Liver (tissue), 9 donors: ENCODE results near the gene ADK. TPM values are rescaled to one million over a fixed set of nuclear protein-coding genes. Genes with fewer than 3 reads are reported as not detected.
"Not testable (repeated sequence)": the region's sequence is repeated elsewhere in the genome, so short reads cannot be mapped to it uniquely, and the experiment has no call there.

ENCODE experiments used
- DNase-seq: peaks from one replicate; pipeline ENCODE4 v3.0.0-alpha.2; 2017; ENCODE audit warnings: low spot score
- H3K27ac ChIP-seq, 2 donors: one replicate each; pipeline ENCODE4 v1.7.0; 2013; ENCODE audit warnings: inconsistent platforms in 2 of 2, low read length in 2 of 2, control low read depth in 1 of 2, low read depth in 1 of 2, mild to moderate bottlenecking in 1 of 2
- H3K27me3 ChIP-seq, 4 donors: one replicate each; pipeline versions ENCODE4 v1.6.1 to v1.7.0; 2013; ENCODE audit warnings: low read length in 3 of 4, inconsistent platforms in 1 of 4, mild to moderate bottlenecking in 1 of 4, moderate library complexity in 1 of 4; ENCODE audit not compliant: control insufficient read depth in 4 of 4, insufficient read depth in 4 of 4
- H3K36me3 ChIP-seq, 4 donors: one replicate each; pipeline versions ENCODE4 v1.6.1 to v1.7.0; 2013; ENCODE audit warnings: low read length in 3 of 4, mild to moderate bottlenecking in 3 of 4, low read depth in 1 of 4, moderate library complexity in 1 of 4; ENCODE audit not compliant: control insufficient read depth in 4 of 4, insufficient read depth in 3 of 4
- H3K4me1 ChIP-seq, 4 donors: one replicate each; pipeline versions ENCODE4 v1.6.1 to v1.7.0; 2013; ENCODE audit warnings: low read length in 3 of 4, mild to moderate bottlenecking in 3 of 4, moderate library complexity in 1 of 4; ENCODE audit not compliant: control insufficient read depth in 4 of 4, insufficient read depth in 4 of 4
- H3K4me3 ChIP-seq, 3 donors: one replicate each; pipeline versions ENCODE4 v1.6.1 to v1.7.0; 2013; ENCODE audit warnings: low read length in 3 of 3, control low read depth in 1 of 3, low read depth in 1 of 3, mild to moderate bottlenecking in 1 of 3
- H3K9ac ChIP-seq, 2 donors: one replicate each; pipeline ENCODE4 v1.7.0; 2013; ENCODE audit warnings: low read length in 2 of 2, mild to moderate bottlenecking in 2 of 2, moderate library complexity in 2 of 2, control low read depth in 1 of 2, low read depth in 1 of 2
- H3K9me3 ChIP-seq, 4 donors: one replicate each; pipeline versions ENCODE4 v1.6.1 to v1.7.0; 2013; ENCODE audit warnings: low read length in 3 of 4; ENCODE audit not compliant: control insufficient read depth in 4 of 4
- FOXA1 ChIP-seq: IDR thresholded peaks from 2 replicates; pipeline ENCODE4 v1.6.1; 2016; ENCODE audit warnings: antibody characterized with exemption
- FOXA2 ChIP-seq: IDR thresholded peaks from 2 replicates; pipeline ENCODE4 v1.6.1; 2016; ENCODE audit warnings: antibody characterized with exemption
- GABPA ChIP-seq, 2 donors: IDR thresholded peaks in 1 of 2; conservative IDR thresholded peaks in 1 of 2; 2 replicates each; pipeline ENCODE4 v1.6.1; 2016; ENCODE audit warnings: antibody characterized with exemption in 2 of 2, mild to moderate bottlenecking in 1 of 2, moderate library complexity in 1 of 2
- HNF4G ChIP-seq: IDR thresholded peaks from 2 replicates; pipeline ENCODE4 v1.6.1; 2016; ENCODE audit warnings: antibody characterized with exemption
- JUND ChIP-seq, 2 donors: IDR thresholded peaks; 2 replicates each; pipeline ENCODE4 v1.6.1; 2016; ENCODE audit warnings: antibody characterized with exemption in 2 of 2
- NR2F2 ChIP-seq: IDR thresholded peaks from 2 replicates; pipeline ENCODE4 v1.6.1; 2016; ENCODE audit warnings: antibody characterized with exemption
- RAD21 ChIP-seq, 2 donors: IDR thresholded peaks; 2 replicates each; pipeline ENCODE4 v1.6.1; 2016; ENCODE audit warnings: antibody characterized with exemption in 2 of 2, mild to moderate bottlenecking in 2 of 2
- RXRA ChIP-seq, 2 donors: IDR thresholded peaks; 2 replicates each; pipeline ENCODE4 v1.6.1; 2017 to 2018; ENCODE audit warnings: antibody characterized with exemption in 2 of 2, mild to moderate bottlenecking in 1 of 2
- SP1 ChIP-seq: IDR thresholded peaks from 2 replicates; pipeline ENCODE4 v1.6.1; 2018; ENCODE audit warnings: antibody characterized with exemption, mild to moderate bottlenecking
- TAF1 ChIP-seq: conservative IDR thresholded peaks from 2 replicates; pipeline ENCODE4 v1.6.1; 2016; ENCODE audit warnings: antibody characterized with exemption, mild to moderate bottlenecking
- YY1 ChIP-seq: IDR thresholded peaks from 2 replicates; pipeline ENCODE4 v1.6.1; 2016; ENCODE audit warnings: antibody characterized with exemption, mild to moderate bottlenecking
- WGBS: extraction: QIAGEN DNeasy Blood & Tissue Kit; methylation state at CpG from one replicate; pipeline ENCODE4 v1.1.7; 2013; 5-methylcytosine and 5-hydroxymethylcytosine counted together
- polyA plus RNA-seq, 2 donors: library from polyadenylated mRNA; stranded (reverse) in 1 of 2; unstranded in 1 of 2; fragments of 200-250 nt in 1 of 2; fragments of >200 nt in 1 of 2; fragmentation: Nextera tagmentation in 1 of 2; extraction: Ambion mirVana in 1 of 2; gene quantifications; one replicate each; pipeline versions ENCODE4 v1.2.1 to v1.2.3, GENCODE V29; 2013 to 2015
- total RNA-seq, 2 donors: library from RNA; depleted of rRNA; stranded (reverse); fragments of >200 nt; gene quantifications; one replicate each; pipeline ENCODE4 v1.2.3, GENCODE V29; 2014
- TF ChIP-seq, protein P1 (sequence below): IDR thresholded peaks from 2 replicates; pipeline ENCODE4 v1.6.1; 2016; ENCODE audit warnings: antibody characterized with exemption
- TF ChIP-seq, protein P2 (sequence below): fragments of 150-350 bp; IDR thresholded peaks from 2 replicates; pipeline ENCODE4 v1.5.1; 2017; ENCODE audit warnings: improper control_type of control experiment, low read depth, low read length; ENCODE audit not compliant: missing input control
- TF ChIP-seq, protein P3 (sequence below): IDR thresholded peaks from 2 replicates; pipeline ENCODE4 v1.6.1; 2016; ENCODE audit warnings: antibody characterized with exemption, mild to moderate bottlenecking
- donor health status: healthy.
- donor health status: healthy.
- donor health status: healthy.
- donor health status: healthy.
- donor health status: healthy.

Gene ADK
- total and polyA plus RNA-seq, 4 donors: 18.0 to 110 (median 65.5) TPM

DNA sequence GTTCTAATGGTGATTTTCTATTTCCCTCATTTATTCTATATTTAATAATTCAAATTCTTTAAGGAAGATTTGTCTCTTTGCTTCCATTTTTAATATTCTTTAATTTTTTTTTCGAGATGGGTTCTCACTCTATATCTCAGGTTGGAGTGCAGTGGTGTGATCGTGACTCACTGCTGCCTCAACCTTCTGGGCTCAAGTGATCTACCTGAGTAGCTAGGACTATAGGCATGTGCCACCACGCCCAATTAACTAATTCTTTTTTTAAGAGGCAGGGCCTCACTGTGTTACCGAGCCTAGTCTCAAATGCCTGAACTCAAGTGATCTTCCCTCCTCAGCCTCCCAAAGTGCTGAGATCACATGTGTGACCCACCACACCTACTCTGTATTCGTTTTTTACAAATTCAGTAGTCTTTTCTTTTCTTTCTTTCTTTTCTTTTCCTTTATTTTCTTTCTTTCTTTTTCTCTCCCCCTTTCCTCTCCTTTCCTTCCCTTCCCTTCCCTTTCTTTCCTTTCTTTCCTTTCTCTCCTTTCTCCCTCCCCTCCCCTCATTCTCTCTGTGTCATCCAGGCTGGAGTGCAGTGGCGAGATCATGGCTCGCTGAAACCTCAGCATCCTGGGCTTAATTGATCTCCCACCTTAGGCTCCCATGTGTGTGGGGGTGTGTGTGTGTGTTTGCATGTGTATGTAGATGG is 323.1 kb downstream of the ADK start:
- TF ChIP-seq, protein P1, sequence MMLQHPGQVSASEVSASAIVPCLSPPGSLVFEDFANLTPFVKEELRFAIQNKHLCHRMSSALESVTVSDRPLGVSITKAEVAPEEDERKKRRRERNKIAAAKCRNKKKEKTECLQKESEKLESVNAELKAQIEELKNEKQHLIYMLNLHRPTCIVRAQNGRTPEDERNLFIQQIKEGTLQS: no peak
- TF ChIP-seq SP1 (no peak), FOXA2 (no peak), FOXA1 (no peak), GABPA (IDR thresholded peaks at IDR 0.05 in 1 of 2, conservative IDR thresholded peaks at IDR 0.05 in 1 of 2) (no peak), RAD21 (IDR thresholded peaks at IDR 0.05) (no peak), YY1 (no peak), HNF4G (no peak), RXRA (IDR thresholded peaks at IDR 0.05) (no peak), NR2F2 (no peak), JUND (IDR thresholded peaks at IDR 0.05) (no peak), TAF1 (no peak)
- TF ChIP-seq, protein P2, sequence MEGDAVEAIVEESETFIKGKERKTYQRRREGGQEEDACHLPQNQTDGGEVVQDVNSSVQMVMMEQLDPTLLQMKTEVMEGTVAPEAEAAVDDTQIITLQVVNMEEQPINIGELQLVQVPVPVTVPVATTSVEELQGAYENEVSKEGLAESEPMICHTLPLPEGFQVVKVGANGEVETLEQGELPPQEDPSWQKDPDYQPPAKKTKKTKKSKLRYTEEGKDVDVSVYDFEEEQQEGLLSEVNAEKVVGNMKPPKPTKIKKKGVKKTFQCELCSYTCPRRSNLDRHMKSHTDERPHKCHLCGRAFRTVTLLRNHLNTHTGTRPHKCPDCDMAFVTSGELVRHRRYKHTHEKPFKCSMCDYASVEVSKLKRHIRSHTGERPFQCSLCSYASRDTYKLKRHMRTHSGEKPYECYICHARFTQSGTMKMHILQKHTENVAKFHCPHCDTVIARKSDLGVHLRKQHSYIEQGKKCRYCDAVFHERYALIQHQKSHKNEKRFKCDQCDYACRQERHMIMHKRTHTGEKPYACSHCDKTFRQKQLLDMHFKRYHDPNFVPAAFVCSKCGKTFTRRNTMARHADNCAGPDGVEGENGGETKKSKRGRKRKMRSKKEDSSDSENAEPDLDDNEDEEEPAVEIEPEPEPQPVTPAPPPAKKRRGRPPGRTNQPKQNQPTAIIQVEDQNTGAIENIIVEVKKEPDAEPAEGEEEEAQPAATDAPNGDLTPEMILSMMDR: no peak
- TF ChIP-seq, protein P3, sequence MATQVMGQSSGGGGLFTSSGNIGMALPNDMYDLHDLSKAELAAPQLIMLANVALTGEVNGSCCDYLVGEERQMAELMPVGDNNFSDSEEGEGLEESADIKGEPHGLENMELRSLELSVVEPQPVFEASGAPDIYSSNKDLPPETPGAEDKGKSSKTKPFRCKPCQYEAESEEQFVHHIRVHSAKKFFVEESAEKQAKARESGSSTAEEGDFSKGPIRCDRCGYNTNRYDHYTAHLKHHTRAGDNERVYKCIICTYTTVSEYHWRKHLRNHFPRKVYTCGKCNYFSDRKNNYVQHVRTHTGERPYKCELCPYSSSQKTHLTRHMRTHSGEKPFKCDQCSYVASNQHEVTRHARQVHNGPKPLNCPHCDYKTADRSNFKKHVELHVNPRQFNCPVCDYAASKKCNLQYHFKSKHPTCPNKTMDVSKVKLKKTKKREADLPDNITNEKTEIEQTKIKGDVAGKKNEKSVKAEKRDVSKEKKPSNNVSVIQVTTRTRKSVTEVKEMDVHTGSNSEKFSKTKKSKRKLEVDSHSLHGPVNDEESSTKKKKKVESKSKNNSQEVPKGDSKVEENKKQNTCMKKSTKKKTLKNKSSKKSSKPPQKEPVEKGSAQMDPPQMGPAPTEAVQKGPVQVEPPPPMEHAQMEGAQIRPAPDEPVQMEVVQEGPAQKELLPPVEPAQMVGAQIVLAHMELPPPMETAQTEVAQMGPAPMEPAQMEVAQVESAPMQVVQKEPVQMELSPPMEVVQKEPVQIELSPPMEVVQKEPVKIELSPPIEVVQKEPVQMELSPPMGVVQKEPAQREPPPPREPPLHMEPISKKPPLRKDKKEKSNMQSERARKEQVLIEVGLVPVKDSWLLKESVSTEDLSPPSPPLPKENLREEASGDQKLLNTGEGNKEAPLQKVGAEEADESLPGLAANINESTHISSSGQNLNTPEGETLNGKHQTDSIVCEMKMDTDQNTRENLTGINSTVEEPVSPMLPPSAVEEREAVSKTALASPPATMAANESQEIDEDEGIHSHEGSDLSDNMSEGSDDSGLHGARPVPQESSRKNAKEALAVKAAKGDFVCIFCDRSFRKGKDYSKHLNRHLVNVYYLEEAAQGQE: no peak
- H3K36me3 ChIP-seq: peaks cover 0 to 2% (median 0%) of the 10 kb centered on the region in 4 donors
- no peak overlapping the region for H3K27ac ChIP-seq
- no peak overlapping the region for H3K9ac ChIP-seq
- DNase-seq: no peak
- H3K4me3 ChIP-seq: no peak overlapping the region
- no peaks in the 10 kb centered on the region for H3K27me3 ChIP-seq
- WGBS: 98% methylated on average over 7 of the region's 7 CpGs
- no peaks in the 10 kb centered on the region for H3K9me3 ChIP-seq
- no peaks in the 10 kb centered on the region for H3K4me1 ChIP-seq

DNA sequence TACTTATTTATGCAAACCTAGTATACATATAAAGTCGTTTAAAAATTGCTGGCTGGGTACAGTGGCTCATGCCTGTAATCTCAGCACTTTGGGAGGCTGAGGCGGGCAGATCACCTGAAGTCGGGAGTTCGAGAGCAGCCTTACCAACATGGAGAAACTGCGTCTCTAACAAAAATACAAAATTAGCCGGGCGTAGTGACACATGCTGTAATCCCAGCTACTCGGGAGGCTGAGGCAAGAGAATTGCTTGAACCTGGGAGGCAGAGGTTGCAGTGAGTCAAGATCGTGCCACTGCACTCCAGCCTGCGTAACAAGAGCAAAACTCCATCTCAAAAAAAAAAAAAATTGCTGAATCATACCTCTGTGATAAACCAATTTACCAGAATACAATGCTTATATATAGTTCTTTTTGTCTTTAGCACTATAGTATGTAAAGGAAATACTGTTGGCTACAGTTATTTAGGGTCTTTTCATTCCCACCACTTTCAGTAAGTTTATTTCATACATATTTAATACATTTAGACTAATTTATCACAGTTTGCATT is 325.2 kb downstream of the ADK start:
- not testable (repeated sequence) for H3K9ac ChIP-seq, H3K36me3 ChIP-seq, H3K9me3 ChIP-seq, DNase-seq, H3K27ac ChIP-seq, H3K4me1 ChIP-seq, H3K27me3 ChIP-seq, H3K4me3 ChIP-seq
- WGBS: 93% methylated on average over 10 of the region's 10 CpGs
